ENCODE measurements around the gene BSND. TPM values are rescaled to one million over a fixed set of nuclear protein-coding genes. Genes with fewer than 3 reads are reported as not detected.

Gene BSND
- total RNA-seq, 1 donor, result not detected

DNA sequence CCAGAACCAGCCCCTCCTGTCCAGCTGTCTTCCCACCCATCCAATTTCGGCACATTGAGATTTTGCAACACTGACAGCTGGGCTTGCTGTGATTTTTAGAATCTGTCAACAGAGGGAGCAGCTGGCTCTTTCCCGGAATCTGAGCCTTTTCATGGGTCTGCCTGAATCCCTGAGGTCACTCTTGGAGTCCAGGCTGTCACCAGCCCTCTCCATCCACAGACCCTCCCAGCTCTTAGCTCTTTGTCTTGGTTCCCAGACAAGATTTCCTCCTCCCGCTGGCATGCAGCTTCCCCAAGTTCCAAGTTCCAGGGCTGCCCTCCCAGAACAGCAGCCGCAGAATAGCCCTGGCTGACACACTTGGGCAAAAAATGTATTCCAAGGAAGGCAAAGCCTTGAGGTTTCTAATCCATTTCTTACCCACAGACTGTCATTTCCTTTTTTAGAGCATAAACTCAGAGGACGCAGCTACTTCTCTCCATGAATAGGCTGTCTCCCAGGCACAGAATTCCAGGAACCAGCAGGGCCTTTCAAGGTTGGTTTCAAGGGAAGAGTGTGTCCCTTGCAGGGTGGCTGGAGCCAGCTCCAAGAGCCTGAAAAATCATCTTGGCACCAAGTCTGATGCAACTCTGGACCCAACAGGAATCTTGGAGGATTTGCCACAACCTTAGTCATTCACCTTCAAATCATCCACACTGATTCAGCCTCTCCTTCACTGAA lies 25.4 kb upstream of the BSND start:
- no peak overlapping the region for H3K4me3 ChIP-seq (ENCODE audit: low read depth, low read length)
- TF ChIP-seq, protein P1, sequence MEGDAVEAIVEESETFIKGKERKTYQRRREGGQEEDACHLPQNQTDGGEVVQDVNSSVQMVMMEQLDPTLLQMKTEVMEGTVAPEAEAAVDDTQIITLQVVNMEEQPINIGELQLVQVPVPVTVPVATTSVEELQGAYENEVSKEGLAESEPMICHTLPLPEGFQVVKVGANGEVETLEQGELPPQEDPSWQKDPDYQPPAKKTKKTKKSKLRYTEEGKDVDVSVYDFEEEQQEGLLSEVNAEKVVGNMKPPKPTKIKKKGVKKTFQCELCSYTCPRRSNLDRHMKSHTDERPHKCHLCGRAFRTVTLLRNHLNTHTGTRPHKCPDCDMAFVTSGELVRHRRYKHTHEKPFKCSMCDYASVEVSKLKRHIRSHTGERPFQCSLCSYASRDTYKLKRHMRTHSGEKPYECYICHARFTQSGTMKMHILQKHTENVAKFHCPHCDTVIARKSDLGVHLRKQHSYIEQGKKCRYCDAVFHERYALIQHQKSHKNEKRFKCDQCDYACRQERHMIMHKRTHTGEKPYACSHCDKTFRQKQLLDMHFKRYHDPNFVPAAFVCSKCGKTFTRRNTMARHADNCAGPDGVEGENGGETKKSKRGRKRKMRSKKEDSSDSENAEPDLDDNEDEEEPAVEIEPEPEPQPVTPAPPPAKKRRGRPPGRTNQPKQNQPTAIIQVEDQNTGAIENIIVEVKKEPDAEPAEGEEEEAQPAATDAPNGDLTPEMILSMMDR (IDR thresholded peaks at IDR 0.05; ENCODE audit: insufficient read depth, low read length), result peak; percentile 58
- DNase-seq (ENCODE audit: low read depth), result peak; percentile 59

DNA sequence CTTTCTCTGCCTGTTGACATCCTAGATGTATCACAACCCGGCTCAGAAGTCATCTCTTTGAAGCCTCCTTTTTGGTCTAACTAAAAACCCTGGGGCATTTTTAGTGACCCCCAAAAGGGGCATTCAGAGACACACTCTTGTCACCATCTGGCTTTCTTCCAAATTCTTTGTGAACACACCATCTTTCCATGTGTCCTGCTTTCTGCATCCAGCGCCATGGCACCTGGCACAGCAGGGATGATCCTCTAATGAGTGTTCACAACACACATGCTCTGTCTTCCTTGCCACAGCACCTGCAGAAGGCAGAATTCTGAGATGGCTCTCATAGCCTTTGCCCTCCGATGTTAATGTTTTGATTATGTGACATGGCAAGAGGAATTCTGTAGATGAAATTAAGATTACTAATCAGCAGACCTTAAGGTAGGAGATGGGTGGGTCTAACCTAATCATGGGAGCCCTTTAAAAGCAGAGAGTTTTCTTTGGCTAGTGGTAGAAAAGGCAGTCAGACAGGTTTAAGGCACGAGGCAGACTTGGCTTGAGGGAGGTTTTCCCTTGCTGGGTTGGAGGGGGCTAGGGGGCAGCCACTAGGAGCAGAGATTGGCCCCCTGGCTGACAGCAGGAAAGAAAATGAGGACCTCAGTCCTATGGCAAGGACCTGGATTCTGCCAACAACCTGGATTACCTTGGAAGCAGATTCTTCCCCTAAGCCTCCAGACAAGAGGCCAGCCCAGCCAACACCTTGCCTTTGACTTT lies 23.2 kb upstream of the BSND start:
- TF ChIP-seq, protein P1 (IDR thresholded peaks at IDR 0.05; ENCODE audit: insufficient read depth, low read length), result no peak
- DNase-seq (ENCODE audit: low read depth), result no peak
- no peak overlapping the region for H3K4me3 ChIP-seq (ENCODE audit: low read depth, low read length)

DNA sequence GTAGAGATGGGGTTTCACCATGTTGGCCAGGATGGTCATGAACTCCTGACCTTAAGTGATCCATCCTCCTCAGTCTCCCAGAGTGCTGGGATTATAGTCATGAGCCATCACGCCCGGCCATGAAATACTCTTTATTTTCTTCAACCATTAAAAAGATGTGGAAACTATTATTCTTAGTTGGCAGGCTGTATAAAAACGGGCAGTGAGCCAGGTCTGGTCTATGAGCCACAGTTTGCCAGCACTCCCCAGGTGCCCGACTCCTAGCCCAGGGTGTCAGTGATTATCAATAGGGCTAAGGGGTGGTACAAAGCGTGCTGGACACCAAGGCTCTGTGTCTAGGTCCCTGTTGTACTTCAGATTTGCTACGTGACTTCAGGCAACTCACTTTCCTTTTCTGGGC lies 22.0 kb upstream of the BSND start:
- TF ChIP-seq, protein P1 (IDR thresholded peaks at IDR 0.05; ENCODE audit: insufficient read depth, low read length), result no peak
- no peak overlapping the region for H3K4me3 ChIP-seq (ENCODE audit: low read depth, low read length)
- no peak for DNase-seq (ENCODE audit: low read depth)

DNA sequence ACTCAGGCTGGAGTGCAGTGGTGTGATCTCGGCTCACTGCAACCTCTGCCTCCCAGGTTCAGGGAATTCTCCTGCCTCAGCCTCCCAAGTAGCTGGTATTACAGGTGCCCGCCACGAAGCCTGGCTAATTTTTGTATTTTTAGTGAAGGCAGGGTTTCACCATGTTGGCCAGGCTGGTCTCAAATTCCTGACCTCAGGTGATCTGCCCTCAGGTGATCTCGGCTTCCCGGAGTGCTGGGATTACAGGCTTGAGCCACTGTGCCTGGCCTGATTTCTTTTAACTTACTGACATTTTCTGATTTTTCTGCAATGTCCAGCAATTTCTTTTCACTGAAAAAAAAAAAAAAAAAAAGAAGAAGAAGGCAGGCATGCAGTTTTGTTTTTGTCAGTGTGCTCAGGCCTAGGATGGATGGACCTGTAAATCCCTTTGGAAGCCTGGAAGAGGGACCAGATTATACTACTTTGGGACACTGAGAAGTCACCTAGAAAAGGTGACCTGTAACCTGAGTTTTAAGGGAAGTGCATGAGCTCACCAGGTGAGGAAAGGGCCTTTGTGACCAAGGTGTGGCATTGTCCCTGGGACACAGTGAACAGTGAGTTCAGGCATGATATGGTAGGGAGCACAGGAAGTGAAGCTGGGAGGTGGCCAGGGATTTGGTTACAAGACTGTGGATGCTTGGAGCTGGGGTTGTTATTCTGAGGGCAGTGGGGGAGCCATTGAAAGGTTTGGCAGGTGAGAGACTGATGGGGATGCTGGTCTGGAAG lies 21.0 kb upstream of the BSND start:
- no peak overlapping the region for H3K4me3 ChIP-seq (ENCODE audit: low read depth, low read length)
- TF ChIP-seq, protein P1 (IDR thresholded peaks at IDR 0.05; ENCODE audit: insufficient read depth, low read length), result no peak
- DNase-seq (ENCODE audit: low read depth), result no peak

DNA sequence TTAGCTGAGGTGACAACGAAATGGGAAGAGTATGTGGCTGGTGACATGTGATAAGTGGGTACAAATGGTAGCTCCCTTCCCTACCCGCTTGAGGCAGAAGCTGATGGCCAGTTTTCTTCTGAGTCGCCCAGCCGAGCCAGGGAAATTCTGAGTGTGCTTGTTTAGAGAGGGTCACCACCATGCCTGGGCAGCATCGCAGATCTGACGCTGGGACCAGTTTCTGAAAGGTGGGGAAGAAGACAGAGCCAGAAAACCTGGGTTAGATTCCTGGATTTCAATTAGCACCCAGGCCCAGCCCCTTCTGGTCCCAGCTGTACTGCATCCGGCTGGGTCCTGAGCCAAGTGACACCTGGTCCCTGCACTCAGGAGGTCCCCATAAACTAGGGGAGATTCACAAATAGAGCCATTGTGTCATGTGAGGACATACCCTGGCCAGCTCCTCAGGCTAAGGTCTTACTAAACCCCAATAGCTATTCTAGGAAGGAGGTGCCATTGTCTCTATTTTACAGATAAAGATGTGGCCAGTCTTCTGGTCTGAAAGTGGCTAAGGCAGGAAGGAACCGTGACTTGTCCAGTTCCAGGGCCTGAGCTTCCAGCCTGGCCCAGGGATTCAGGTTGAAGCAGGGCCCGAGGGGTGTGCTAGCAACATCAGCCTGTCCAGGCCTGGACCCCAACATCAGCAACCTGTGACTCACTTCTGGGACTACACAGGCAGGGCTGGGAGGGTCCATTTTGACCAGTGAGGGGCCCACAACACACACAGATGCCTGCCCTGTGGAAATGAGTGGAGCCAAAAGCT lies 20.0 kb upstream of the BSND start:
- TF ChIP-seq, protein P1 (IDR thresholded peaks at IDR 0.05; ENCODE audit: insufficient read depth, low read length), result no peak
- H3K4me3 ChIP-seq (ENCODE audit: low read depth, low read length), result no peak overlapping the region

DNA sequence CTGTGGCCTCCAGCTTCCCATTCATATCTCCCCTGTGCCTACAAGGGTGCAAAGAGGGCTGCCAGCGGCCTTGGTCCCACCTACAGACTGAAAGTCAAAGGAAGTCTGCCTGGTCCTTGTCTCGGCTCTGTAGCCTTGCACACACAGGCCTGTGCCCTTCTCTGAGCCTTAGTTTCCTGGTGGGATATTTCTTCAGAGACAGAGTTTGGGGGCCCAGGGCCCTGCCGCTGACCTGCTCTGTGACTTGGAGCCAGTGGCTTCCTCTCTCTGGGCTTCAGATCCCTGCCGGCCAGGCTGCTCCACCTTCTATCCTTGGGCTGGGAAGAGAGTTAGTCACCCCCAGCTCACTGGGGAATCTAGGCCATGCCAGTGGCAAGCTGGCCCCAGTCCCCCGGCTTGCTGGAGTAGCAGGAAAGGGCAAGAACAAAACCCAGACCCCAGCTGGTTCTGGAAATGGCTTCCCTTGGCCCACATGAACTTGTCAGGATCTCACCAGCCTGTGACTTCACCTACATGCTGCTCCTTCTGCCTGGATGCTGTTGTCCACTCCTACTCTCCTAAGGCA lies 19.3 kb upstream of the BSND start:
- H3K4me3 ChIP-seq (ENCODE audit: low read depth, low read length), result no peak overlapping the region
- TF ChIP-seq, protein P1 (IDR thresholded peaks at IDR 0.05; ENCODE audit: insufficient read depth, low read length), result no peak
- no peak for DNase-seq (ENCODE audit: low read depth)

More for the DNA sequence above, 20.0 kb upstream of the BSND start:
- DNase-seq (ENCODE audit: low read depth), result no peak

Measured in fibroblast of the aortic adventitia (primary cell).